ENCODE results near the gene VPS4A.

The VPS4A gene

GRCh38 chr16:69366431-69366830 is 55.3 kb downstream of the VPS4A start:
- no peak for DNase-seq (ENCODE audit: low read depth)

- no peak for DNase-seq (ENCODE audit: low read depth)
These were observed 56.8 kb downstream of the VPS4A start for GRCh38 chr16:69367980-69368379.

- no peak for DNase-seq (ENCODE audit: low read depth)
These were observed 57.7 kb downstream of the VPS4A start for GRCh38 chr16:69368866-69369265.

- no peak for DNase-seq (ENCODE audit: low read depth)
These were observed 60.4 kb downstream of the VPS4A start for GRCh38 chr16:69371564-69371963.

- DNase-seq (ENCODE audit: low read depth), result no peak
These were observed 61.9 kb downstream of the VPS4A start for GRCh38 chr16:69373019-69373418.
